ENCODE results near the gene DHRS11. TPM values are rescaled to one million over a fixed set of nuclear protein-coding genes. Genes with fewer than 3 reads are reported as not detected.
A peak's percentile ranks its signal among the peaks of the same experiment; 100 is the strongest.

DHRS11 gene
- polyA plus RNA-seq, 3 donors: 1.2 to 4.3 (median 2.7) TPM

- Histone ChIP-seq H3K27me3 (ENCODE audit: control insufficient read depth in 2 of 2, insufficient read depth in 2 of 2, low read length in 2 of 2) (no peaks in the 10 kb centered on the region), H3K36me3 (replicated peaks in 1 of 2; ENCODE audit: control insufficient read depth in 1 of 2, insufficient read depth in 2 of 2, low read length in 2 of 2) (peaks cover 0 to 5% of the 10 kb centered on the region in 2 donors), H2AFZ (ENCODE audit: insufficient read depth, low read depth, low read length, poor library complexity, severe bottlenecking) (no peak overlapping the region), H3K79me2 (ENCODE audit: insufficient read depth, low read length) (no peaks in the 10 kb centered on the region), H3K9me3 (replicated peaks in 1 of 2; ENCODE audit: control insufficient read depth in 1 of 2, insufficient read depth in 1 of 2, low read length in 2 of 2) (no peaks in the 10 kb centered on the region), H3K4me1 (ENCODE audit: control insufficient read depth in 1 of 2, insufficient read depth in 2 of 2, low read length in 2 of 2) (peaks cover 10 to 14% of the 10 kb centered on the region in 2 donors), H4K20me1 (ENCODE audit: insufficient read depth, low read length) (no peaks in the 10 kb centered on the region), H3K4me3 (replicated peaks in 1 of 3; ENCODE audit: low read depth in 2 of 3, low read length in 3 of 3) (no peak overlapping the region), H3K4me2 (replicated peaks; ENCODE audit: extremely low read depth, low read length, poor library complexity, severe bottlenecking) (peak overlapping the region; percentile 1), H3K9ac (ENCODE audit: insufficient read depth, low read length, poor library complexity, severe bottlenecking) (no peak overlapping the region), H3K27ac (ENCODE audit: low read depth in 1 of 2, low read length in 2 of 2) (no peak overlapping the region)
- peaks cover 26% of the 10 kb centered on the region for H3K4me1 Mint-ChIP-seq
- intact Hi-C loops (cut with micrococcal nuclease): loop anchor here in 1 of 2 donors (10.0 kb wide), 1 partner anchor 335 kb away; the partner anchor contains the start of gene AATF
- H3K9me3 Mint-ChIP-seq: peaks cover 0 to 1% (median 0%) of the 10 kb centered on the region in 7 donors
- H3K36me3 Mint-ChIP-seq: peaks cover 10 to 14% of the 10 kb centered on the region in 2 donors
- no peak for TF ChIP-seq CTCF (IDR thresholded peaks at IDR 0.05)
- H3K27ac Mint-ChIP-seq: peak overlapping the region in 1 of 7 donors; percentile 56
- 80% methylated on average over 1 of the region's 7 CpGs for WGBS (ENCODE audit: insufficient coverage)
- peak overlapping the region in 1 of 2 donors; percentile 5 for H3K4me3 Mint-ChIP-seq
- H3K27me3 Mint-ChIP-seq (ENCODE audit: low read depth in 3 of 3): peaks cover 0 to 2% (median 0%) of the 10 kb centered on the region in 3 donors
- no peak for DNase-seq
Measured at GRCh38 chr17:36609498-36609862, 17.8 kb downstream of the DHRS11 start.

- peaks cover 21% of the 10 kb centered on the region for H3K4me1 Mint-ChIP-seq
- Histone ChIP-seq H3K36me3 (replicated peaks in 1 of 2; ENCODE audit: control insufficient read depth in 1 of 2, insufficient read depth in 2 of 2, low read length in 2 of 2) (peaks cover 0 to 5% of the 10 kb centered on the region in 2 donors), H2AFZ (ENCODE audit: insufficient read depth, low read depth, low read length, poor library complexity, severe bottlenecking) (no peak overlapping the region), H3K27me3 (ENCODE audit: control insufficient read depth in 2 of 2, insufficient read depth in 2 of 2, low read length in 2 of 2) (no peaks in the 10 kb centered on the region), H3K9ac (ENCODE audit: insufficient read depth, low read length, poor library complexity, severe bottlenecking) (no peak overlapping the region), H3K27ac (ENCODE audit: low read depth in 1 of 2, low read length in 2 of 2) (no peak overlapping the region), H3K9me3 (replicated peaks in 1 of 2; ENCODE audit: control insufficient read depth in 1 of 2, insufficient read depth in 1 of 2, low read length in 2 of 2) (no peaks in the 10 kb centered on the region), H3K4me1 (ENCODE audit: control insufficient read depth in 1 of 2, insufficient read depth in 2 of 2, low read length in 2 of 2) (peaks cover 10 to 14% of the 10 kb centered on the region in 2 donors), H4K20me1 (ENCODE audit: insufficient read depth, low read length) (no peaks in the 10 kb centered on the region), H3K79me2 (ENCODE audit: insufficient read depth, low read length) (no peaks in the 10 kb centered on the region), H3K4me3 (replicated peaks in 1 of 3; ENCODE audit: low read depth in 2 of 3, low read length in 3 of 3) (no peak overlapping the region), H3K4me2 (replicated peaks; ENCODE audit: extremely low read depth, low read length, poor library complexity, severe bottlenecking) (no peak overlapping the region)
- H3K36me3 Mint-ChIP-seq: peaks cover 8 to 11% of the 10 kb centered on the region in 2 donors
- H3K4me3 Mint-ChIP-seq: no peak overlapping the region
- no peak for DNase-seq
- no CpG with 5 or more reads among the region's 6 CpGs for WGBS (ENCODE audit: insufficient coverage)
- H3K27me3 Mint-ChIP-seq (ENCODE audit: low read depth in 3 of 3): peaks cover 0 to 5% (median 0%) of the 10 kb centered on the region in 3 donors
- no peak overlapping the region for H3K27ac Mint-ChIP-seq
- TF ChIP-seq CTCF (IDR thresholded peaks at IDR 0.05): no peak
- intact Hi-C loops (cut with micrococcal nuclease): no loop called here
- H3K9me3 Mint-ChIP-seq: peaks cover 0 to 1% (median 0%) of the 10 kb centered on the region in 7 donors
Measured at GRCh38 chr17:36610474-36610873, 18.8 kb downstream of the DHRS11 start.
